ENCODE measurements around the gene KSR1.

- TF ChIP-seq CTCF (conservative IDR thresholded peaks at IDR 0.05) (no peak), ZFX (IDR thresholded peaks at IDR 0.05) (no peak)
Measured at GRCh38 chr17:27542841-27543463, 86.7 kb downstream of the KSR1 start.
